T-cell (primary cell): ENCODE results near the gene SLC6A8. TPM values are rescaled to one million over a fixed set of nuclear protein-coding genes. Genes with fewer than 3 reads are reported as not detected.
"Not testable (repeated sequence)": the region's sequence is repeated elsewhere in the genome, so short reads cannot be mapped to it uniquely, and the experiment has no call there.

Experiments used
- ATAC-seq, 4 experiments: fragments of 200-7000 bp in 3 of 4; fragments of 150-1000 bp in 1 of 4; cut with Tn5 transposase; replicated peaks in 1 of 4; 1 replicate in 3 of 4; 2 replicates in 1 of 4; pipeline ENCODE4 v1.10.0; 2021; ENCODE audit warnings: moderate library complexity in 3 of 4, mild to moderate bottlenecking in 2 of 4, moderate number of reproducible peaks in 1 of 4
- CTCF ChIA-PET, 2 donors: fragments of 300-600 bp; sonication (Branson Sonifier 250); formaldehyde crosslinking; loops; one replicate each; lab custom pipeline; 2022; ENCODE audit warnings: antibody characterized with exemption in 2 of 2; lab: Charles Lee
- POLR2A ChIA-PET, 2 donors: fragments of 300-600 bp; sonication (Branson Sonifier 250); formaldehyde crosslinking; loops; one replicate each; lab custom pipeline; 2022; ENCODE audit warnings: antibody characterized with exemption in 2 of 2; lab: Charles Lee
- DNase-seq, 35 experiments: peaks; one replicate each; pipeline versions ENCODE4 v3.0.0 to v3.0.0-alpha.2; 2013 to 2023
- H3K27ac ChIP-seq: one replicate; pipeline ENCODE4 v1.5.1; 2013; ENCODE audit warnings: low read length
- H3K27me3 ChIP-seq, 2 experiments: replicated peaks in 1 of 2; 1 replicate in 1 of 2; 2 replicates in 1 of 2; pipeline versions ENCODE4 v1.6.1 to v1.7.0; 2013; ENCODE audit warnings: low read length in 1 of 2, mixed read lengths in 1 of 2; ENCODE audit not compliant: control insufficient read depth in 2 of 2, insufficient read depth in 2 of 2; ENCODE audit errors: extremely low read depth in 1 of 2
- H3K36me3 ChIP-seq, 2 donors: 1 replicate in 1 of 2; 2 replicates in 1 of 2; pipeline versions ENCODE4 v1.6.1 to v1.7.0; 2013; ENCODE audit warnings: low read length in 1 of 2; ENCODE audit not compliant: control insufficient read depth in 2 of 2, insufficient read depth in 1 of 2; ENCODE audit errors: extremely low read depth in 1 of 2
- H3K4me1 ChIP-seq, 2 experiments: 1 replicate in 1 of 2; 2 replicates in 1 of 2; pipeline versions ENCODE4 v1.6.1 to v1.7.0; 2013; ENCODE audit warnings: low read length in 2 of 2, mixed read lengths in 1 of 2; ENCODE audit not compliant: insufficient read depth in 2 of 2, control insufficient read depth in 1 of 2; ENCODE audit errors: extremely low read depth in 1 of 2
- H3K4me3 ChIP-seq, 2 donors: 1 replicate in 1 of 2; 2 replicates in 1 of 2; pipeline versions ENCODE4 v1.5.1 to v1.7.0; 2013; ENCODE audit warnings: mild to moderate bottlenecking in 2 of 2, low read length in 1 of 2, moderate library complexity in 1 of 2; ENCODE audit not compliant: control insufficient read depth in 1 of 2; ENCODE audit errors: extremely low read depth in 1 of 2
- H3K9me3 ChIP-seq: 2 replicates; pipeline ENCODE4 v1.7.0; 2013
- H3K27ac Mint-ChIP-seq, 2 donors: one replicate each; pipeline ENCODE4 v1.8.0; 2020 to 2021; ENCODE audit warnings: mild to moderate bottlenecking in 2 of 2, mixed read lengths in 2 of 2
- H3K27me3 Mint-ChIP-seq, 2 donors: one replicate each; pipeline ENCODE4 v1.8.0; 2021 to 2022; ENCODE audit warnings: mixed read lengths in 2 of 2
- H3K36me3 Mint-ChIP-seq: one replicate; pipeline ENCODE4 v1.8.0; 2021; ENCODE audit warnings: mixed read lengths
- H3K4me1 Mint-ChIP-seq, 3 donors: one replicate each; pipeline ENCODE4 v1.8.0; 2020 to 2022; ENCODE audit warnings: mixed read lengths in 3 of 3, mild to moderate bottlenecking in 1 of 3
- H3K4me3 Mint-ChIP-seq, 3 donors: one replicate each; pipeline ENCODE4 v1.8.0; 2020 to 2022; ENCODE audit warnings: mild to moderate bottlenecking in 3 of 3, mixed read lengths in 3 of 3, moderate library complexity in 3 of 3
- H3K9me3 Mint-ChIP-seq, 3 donors: one replicate each; pipeline ENCODE4 v1.8.0; 2020 to 2022; ENCODE audit warnings: mixed read lengths in 3 of 3
- WGBS: methylation state at CpG from one replicate; pipeline ENCODE4 v1.1.5; 2013; ENCODE audit warnings: missing lambda C conversion rate; ENCODE audit not compliant: insufficient coverage; 5-methylcytosine and 5-hydroxymethylcytosine counted together
- total RNA-seq, 35 experiments: library from RNA in 6 of 35; stranded (reverse) in 6 of 35; fragments of 120-200 nt in 1 of 35; gene quantifications; one replicate each; pipeline versions ENCODE4 v1.2.1 to v1.2.4 and lab custom pipeline; 2013 to 2026

Gene SLC6A8
- total RNA-seq, 5 donors from 2014 or later (not counting 1 experiment from before 2014, with no cell fraction given), result 0.89 to 2.3 (median 1.9) TPM

DNA sequence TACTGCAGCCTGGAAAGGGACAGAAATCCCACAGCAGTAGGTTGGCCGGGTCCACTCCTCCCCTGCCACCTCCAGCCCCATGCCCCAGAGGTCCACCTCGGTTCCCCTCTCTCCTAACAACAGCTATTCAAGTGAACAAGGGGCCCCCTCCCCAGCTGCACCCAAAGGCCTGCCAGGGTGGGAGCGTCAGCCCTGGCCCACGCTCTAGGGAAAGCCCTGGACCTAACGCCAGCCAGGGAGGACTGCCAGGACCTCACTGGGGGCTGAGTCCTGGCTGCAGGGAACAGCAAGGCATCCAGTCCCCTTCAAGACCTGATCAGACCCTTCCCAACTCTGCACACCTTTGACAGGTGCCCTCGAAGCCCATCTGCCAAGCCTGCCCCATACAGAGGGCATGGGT is 13.2 kb downstream of the SLC6A8 start:
- ChIA-PET CTCF (interaction anchor here in 1 of 2 donors (0.6 kb wide), 1 partner anchor 12 kb away, joined by 6 read pairs; no protein-coding TSS in a partner anchor), POLR2A (no interaction called here)
- Mint-ChIP-seq H3K4me3 (no peak overlapping the region), H3K4me1 (peaks cover 0 to 7% (median 0%) of the 10 kb centered on the region in 3 donors), H3K27ac (no peak overlapping the region), H3K9me3 (no peaks in the 10 kb centered on the region), H3K27me3 (peaks cover 0 to 9% of the 10 kb centered on the region in 2 donors), H3K36me3 (peaks cover 12% of the 10 kb centered on the region)
- no peak overlapping the region for H3K4me3 ChIP-seq
- WGBS, result 100% methylated on average over 1 of the region's 6 CpGs
- DNase-seq (no peak), ATAC-seq (no peak)
- H3K27ac ChIP-seq, result no peak overlapping the region
- no peaks in the 10 kb centered on the region for H3K27me3 ChIP-seq
- peaks cover 10 to 40% of the 10 kb centered on the region in 2 donors for H3K36me3 ChIP-seq
- no peaks in the 10 kb centered on the region for H3K4me1 ChIP-seq
- H3K9me3 ChIP-seq, result no peaks in the 10 kb centered on the region

DNA sequence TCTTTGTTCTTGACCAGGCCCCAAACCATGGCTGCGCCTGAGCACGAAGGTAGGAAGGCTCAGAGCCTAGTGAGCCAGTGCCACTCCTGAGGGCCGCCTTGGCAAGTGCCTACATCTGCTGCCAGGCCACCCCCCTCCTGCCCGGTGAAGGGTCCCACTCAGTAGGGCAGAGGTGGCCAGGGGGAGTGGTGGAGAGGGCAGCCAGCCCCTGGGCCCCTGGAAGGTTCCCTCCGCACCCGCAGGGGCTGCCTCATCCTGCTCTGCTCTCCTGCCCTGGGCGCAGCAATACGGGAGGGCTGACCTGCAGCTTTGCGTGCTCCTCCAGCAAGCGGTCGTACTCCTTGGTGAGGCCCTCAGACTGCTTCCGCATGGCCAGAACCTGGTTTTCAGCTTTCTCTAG is 14.0 kb downstream of the SLC6A8 start:
- Mint-ChIP-seq H3K4me3 (no peak overlapping the region), H3K4me1 (peaks cover 0 to 7% (median 0%) of the 10 kb centered on the region in 3 donors), H3K9me3 (no peaks in the 10 kb centered on the region), H3K27ac (no peak overlapping the region), H3K27me3 (peaks cover 0 to 9% of the 10 kb centered on the region in 2 donors), H3K36me3 (peaks cover 12% of the 10 kb centered on the region)
- no peak for DNase-seq
- ATAC-seq, result no peak
- POLR2A ChIA-PET, result no interaction called here
- CTCF ChIA-PET, result no interaction called here
- H3K27ac ChIP-seq, result no peak overlapping the region
- H3K36me3 ChIP-seq, result peaks cover 10 to 40% of the 10 kb centered on the region in 2 donors
- H3K4me3 ChIP-seq, result no peak overlapping the region
- H3K9me3 ChIP-seq, result no peaks in the 10 kb centered on the region
- WGBS, result 93% methylated on average over 5 of the region's 12 CpGs
- no peaks in the 10 kb centered on the region for H3K4me1 ChIP-seq
- H3K27me3 ChIP-seq, result no peaks in the 10 kb centered on the region

DNA sequence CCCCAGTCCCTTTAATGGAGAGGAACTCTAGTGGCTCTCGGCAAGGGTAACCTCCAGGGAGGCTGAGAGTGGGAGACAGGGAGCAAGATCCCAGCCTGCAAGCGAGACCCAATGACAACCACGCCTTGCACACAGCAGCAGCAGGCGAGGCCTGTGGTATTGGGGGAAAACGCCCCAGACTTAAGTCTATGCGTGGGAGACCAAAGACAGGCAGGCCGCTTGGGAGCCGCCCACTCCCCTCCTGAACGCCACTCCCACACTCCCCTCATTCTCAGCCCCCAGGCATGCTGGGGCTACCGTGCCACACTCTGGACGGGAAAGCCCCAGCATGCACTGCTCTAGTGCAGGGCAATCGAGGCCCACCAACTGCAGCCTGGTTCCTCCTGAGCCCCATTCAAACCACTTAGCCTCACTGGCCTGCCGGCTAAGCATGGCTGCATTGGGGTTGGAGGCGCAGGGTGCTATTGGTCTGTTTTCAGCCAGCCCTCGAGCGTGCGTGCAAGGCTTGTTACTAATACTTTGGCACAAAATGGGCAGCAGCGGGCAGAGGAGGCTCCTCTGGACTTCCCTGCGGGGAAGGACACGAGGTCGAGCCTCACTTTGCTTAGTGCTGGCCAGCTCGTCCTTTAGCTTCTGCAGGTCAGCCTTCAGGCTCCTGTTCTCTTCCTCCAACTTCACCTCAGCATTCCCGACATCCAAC is 14.8 kb downstream of the SLC6A8 start:
- WGBS, result 100% methylated on average over 8 of the region's 23 CpGs
- H3K4me1 Mint-ChIP-seq, result peaks cover 0 to 2% (median 0%) of the 10 kb centered on the region in 3 donors
- CTCF ChIA-PET, result interaction anchor here in 1 of 2 donors (0.6 kb wide), 1 partner anchor 669 kb away, joined by 3 read pairs; no protein-coding TSS in a partner anchor

DNA sequence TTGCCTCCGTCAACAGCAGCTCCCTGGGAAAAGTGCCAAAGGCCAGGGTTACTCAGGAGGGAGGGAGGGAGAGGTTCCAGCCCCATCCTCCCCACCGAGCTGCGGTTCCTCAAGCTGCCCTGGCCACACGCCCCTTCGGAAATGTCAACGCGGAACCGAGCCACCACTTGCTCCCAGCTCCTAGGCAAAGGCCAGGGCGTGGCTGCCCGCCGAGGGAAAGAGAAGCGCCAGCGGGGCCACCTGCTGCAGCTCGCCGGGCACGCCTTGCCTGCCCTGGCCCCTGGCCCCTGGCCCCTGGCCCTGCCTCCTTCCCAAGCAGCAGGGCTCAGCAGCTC is 15.3 kb downstream of the SLC6A8 start:
- DNase-seq (no peak), ATAC-seq (no peak)
- Histone ChIP-seq H3K27me3 (no peaks in the 10 kb centered on the region), H3K4me3 (no peak overlapping the region), H3K36me3 (peaks cover 10 to 38% of the 10 kb centered on the region in 2 donors), H3K27ac (no peak overlapping the region), H3K9me3 (no peaks in the 10 kb centered on the region), H3K4me1 (no peaks in the 10 kb centered on the region)
- ChIA-PET POLR2A (no interaction called here), CTCF (interaction anchor here in 1 of 2 donors (0.6 kb wide), 1 partner anchor 669 kb away, joined by 3 read pairs; no protein-coding TSS in a partner anchor)
- peaks cover 5% of the 10 kb centered on the region for H3K36me3 Mint-ChIP-seq
- peaks cover 0 to 6% of the 10 kb centered on the region in 2 donors for H3K27me3 Mint-ChIP-seq
- no peaks in the 10 kb centered on the region for H3K9me3 Mint-ChIP-seq
- H3K27ac Mint-ChIP-seq, result no peak overlapping the region
- H3K4me1 Mint-ChIP-seq, result peaks cover 0 to 4% (median under 1%) of the 10 kb centered on the region in 3 donors
- no peak overlapping the region for H3K4me3 Mint-ChIP-seq
- WGBS, result no CpG with 5 or more reads among the region's 16 CpGs

More for the DNA sequence above, 14.8 kb downstream of the SLC6A8 start:
- Histone ChIP-seq H3K27me3 (no peaks in the 10 kb centered on the region), H3K9me3 (no peaks in the 10 kb centered on the region), H3K4me3 (no peak overlapping the region), H3K27ac (no peak overlapping the region), H3K36me3 (peaks cover 10 to 38% of the 10 kb centered on the region in 2 donors), H3K4me1 (no peaks in the 10 kb centered on the region)
- H3K4me3 Mint-ChIP-seq, result no peak overlapping the region
- H3K9me3 Mint-ChIP-seq, result no peaks in the 10 kb centered on the region
- POLR2A ChIA-PET, result no interaction called here
- DNase-seq (no peak), ATAC-seq (no peak)
- peaks cover 0 to 6% of the 10 kb centered on the region in 2 donors for H3K27me3 Mint-ChIP-seq
- no peak overlapping the region for H3K27ac Mint-ChIP-seq
- H3K36me3 Mint-ChIP-seq, result peaks cover 7% of the 10 kb centered on the region

DNA sequence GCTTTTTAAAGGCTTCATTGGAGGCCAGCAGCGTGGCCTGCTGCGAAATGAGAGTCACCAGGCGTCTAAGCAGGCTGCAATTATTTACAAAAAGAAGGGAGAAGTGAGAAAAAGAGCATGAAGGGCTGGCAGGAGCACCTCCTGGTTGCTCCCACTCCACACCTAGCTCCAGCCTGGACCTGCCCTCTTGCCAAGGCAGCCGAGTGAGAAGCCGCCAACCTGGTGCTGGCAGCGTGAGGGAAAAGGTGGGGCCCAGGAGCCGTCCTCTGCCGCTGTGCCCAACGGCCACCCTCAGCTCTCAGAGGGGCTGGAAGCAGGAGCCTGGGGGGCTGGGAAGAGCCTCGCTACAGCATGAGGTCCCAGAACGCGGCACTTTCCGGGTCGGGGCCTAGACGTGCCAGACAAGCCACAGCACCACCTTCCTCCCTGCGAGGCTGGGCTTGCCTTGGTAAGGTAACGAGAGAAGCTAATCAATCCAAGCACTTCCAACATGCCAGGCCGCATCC is 16.3 kb downstream of the SLC6A8 start:
- peaks cover 0 to 8% of the 10 kb centered on the region in 2 experiments for H3K4me1 ChIP-seq
- Mint-ChIP-seq H3K9me3 (no peaks in the 10 kb centered on the region), H3K27ac (no peak overlapping the region), H3K27me3 (peaks cover 0 to 3% of the 10 kb centered on the region in 2 donors), H3K4me3 (no peak overlapping the region), H3K4me1 (peaks cover 4 to 9% (median 5%) of the 10 kb centered on the region in 3 donors), H3K36me3 (no peaks in the 10 kb centered on the region)
- no peak for DNase-seq
- H3K27ac ChIP-seq, result no peak overlapping the region
- H3K27me3 ChIP-seq, result no peaks in the 10 kb centered on the region
- no peaks in the 10 kb centered on the region for H3K9me3 ChIP-seq
- ChIA-PET POLR2A (no interaction called here), CTCF (interaction anchor here in 1 of 2 donors (0.5 kb wide), 1 partner anchor 38 kb away, joined by 5 read pairs; no protein-coding TSS in a partner anchor)
- WGBS, result no CpG with 5 or more reads among the region's 18 CpGs
- no peak for ATAC-seq
- H3K4me3 ChIP-seq, result no peak overlapping the region
- H3K36me3 ChIP-seq, result peaks cover 10 to 35% of the 10 kb centered on the region in 2 donors

DNA sequence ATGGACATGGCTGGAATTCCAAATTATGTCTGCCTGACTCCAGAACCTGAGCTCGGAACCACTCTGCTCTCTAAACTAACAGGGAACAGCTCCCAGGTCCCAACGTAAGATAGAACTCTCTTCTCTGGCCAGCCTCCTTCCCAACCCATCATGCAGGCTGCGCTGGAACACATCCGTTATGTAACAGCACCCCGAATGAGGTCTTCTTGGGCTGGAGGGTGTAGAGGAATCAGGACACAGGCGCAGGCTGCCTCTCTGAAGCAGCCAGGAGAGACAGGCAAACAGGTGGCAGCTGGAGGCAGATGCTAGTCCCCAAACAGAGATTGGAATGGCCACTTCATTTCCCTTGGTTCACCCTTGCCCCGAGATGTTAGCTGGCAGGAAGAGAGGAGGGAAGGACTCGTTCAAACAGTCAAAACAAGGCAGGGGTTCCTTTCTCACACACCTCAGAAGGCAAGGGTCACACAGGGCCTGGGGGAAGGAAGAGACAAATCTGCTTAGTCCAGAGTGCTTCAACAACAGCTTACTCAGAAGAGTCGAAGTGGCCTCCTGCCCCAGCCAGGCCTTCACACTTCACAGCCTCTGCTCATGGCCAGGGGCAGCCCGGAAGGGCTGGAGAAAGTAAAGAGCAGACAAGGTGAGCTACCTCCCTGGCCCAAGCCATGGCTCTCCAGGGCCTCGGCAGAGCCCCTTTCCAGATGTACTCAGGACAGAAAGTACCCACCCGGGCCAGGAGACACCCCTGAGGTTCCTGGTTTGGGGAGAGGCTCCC is 17.1 kb downstream of the SLC6A8 start:
- H3K4me3 ChIP-seq, H3K27ac ChIP-seq, H3K36me3 Mint-ChIP-seq, DNase-seq, H3K4me1 Mint-ChIP-seq, ATAC-seq, H3K9me3 Mint-ChIP-seq, H3K9me3 ChIP-seq, H3K27ac Mint-ChIP-seq, POLR2A ChIA-PET, H3K4me3 Mint-ChIP-seq, H3K27me3 ChIP-seq, H3K4me1 ChIP-seq, H3K27me3 Mint-ChIP-seq: not testable (repeated sequence)
- CTCF ChIA-PET, result interaction anchor here in 1 of 2 donors (0.5 kb wide), 1 partner anchor 39 kb away, joined by 5 read pairs; no protein-coding TSS in a partner anchor
- WGBS, result no CpG with 5 or more reads among the region's 12 CpGs
- H3K36me3 ChIP-seq, result peaks cover 10 to 39% of the 10 kb centered on the region in 2 donors
